Stimulated activated CD8-positive, alpha-beta memory T cell treated with anti-CD3 and anti-CD28 coated beads, Interleukin-12 subunit alpha, Interleukin-12 subunit beta, amount 100 ng/mL, for 4 hours (primary cell): ENCODE measurements around the gene DST.
"Not testable (repeated sequence)": the region's sequence is repeated elsewhere in the genome, so short reads cannot be mapped to it uniquely, and the experiment has no call there.

ENCODE experiments used
- DNase-seq: peaks from one replicate; pipeline ENCODE4 v3.0.0-alpha.2; 2020; ENCODE audit warnings: low read depth

DST gene

DNA sequence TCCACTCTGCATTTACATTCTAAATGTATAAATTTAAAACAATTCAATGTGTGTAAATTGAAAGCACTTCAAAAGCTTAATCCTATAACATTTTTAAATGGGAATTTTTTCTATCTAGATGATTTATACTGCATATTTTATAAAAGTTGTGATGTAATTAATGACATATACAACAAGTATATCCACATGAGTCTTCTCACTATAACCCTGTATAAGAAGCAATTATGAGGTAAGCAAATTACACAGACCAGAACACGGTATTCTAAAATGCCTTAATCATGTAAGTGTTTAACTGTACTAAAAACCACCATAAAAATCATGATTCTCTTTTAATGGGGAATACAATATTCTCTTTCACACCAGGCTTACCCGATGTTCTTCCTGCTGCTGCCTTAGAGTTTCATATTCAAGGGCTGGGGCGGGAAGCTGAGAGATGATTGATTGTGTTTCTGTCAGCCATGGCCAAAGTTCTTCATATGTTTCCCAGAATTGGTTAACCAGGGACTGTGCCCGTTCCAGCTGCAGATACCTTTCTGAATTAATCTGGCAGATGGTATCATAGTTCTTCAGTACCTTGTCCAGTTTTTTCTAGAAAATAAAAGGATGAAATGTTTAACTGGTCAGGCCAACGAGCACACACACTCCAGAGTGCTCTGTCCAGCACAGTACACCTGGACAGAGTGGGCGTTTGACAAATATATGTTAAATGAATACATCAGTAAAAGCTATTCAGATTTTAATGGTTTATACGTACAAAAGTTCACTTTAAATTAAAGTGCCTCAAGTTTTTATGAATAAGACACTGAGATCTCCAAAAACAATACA lies 127.4 kb downstream of the DST start:
- no peak for DNase-seq

DNA sequence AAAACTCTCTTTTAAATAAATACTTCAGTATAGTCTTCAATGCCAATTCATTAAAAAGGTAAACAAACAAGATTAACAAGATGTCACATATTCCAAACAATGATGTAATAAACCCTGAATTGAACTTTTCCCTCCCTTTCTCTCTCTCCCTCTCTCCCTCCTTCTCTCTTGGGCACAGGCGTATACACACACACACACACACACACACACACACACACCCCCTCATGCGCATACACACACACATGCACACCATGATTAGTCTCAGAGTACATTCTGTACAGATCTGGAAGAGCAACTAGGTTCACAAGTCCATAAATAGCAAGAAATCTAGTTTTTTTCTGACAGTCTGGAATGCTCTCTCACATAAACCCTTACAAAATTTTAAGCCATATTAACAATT lies 128.3 kb downstream of the DST start:
- DNase-seq, result no peak

DNA sequence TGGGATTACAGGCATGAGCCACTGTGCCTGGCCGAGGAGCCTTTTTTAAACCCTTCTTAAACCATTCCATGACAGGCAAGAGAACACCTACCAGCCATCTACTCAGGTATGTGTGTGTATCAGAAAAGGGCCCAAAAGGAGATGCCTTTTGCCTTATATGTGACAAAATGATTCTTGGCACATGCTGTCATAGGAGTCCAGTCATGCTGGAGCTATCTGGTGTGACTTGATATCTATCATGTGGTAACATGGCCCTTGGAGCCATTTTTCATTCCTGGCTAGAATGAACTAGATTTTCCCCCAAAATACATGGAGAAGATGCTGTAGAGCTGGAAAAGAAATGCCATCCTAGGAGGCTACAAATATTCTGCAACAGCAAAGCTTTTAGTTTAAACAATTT lies 129.1 kb downstream of the DST start:
- no peak for DNase-seq

DNA sequence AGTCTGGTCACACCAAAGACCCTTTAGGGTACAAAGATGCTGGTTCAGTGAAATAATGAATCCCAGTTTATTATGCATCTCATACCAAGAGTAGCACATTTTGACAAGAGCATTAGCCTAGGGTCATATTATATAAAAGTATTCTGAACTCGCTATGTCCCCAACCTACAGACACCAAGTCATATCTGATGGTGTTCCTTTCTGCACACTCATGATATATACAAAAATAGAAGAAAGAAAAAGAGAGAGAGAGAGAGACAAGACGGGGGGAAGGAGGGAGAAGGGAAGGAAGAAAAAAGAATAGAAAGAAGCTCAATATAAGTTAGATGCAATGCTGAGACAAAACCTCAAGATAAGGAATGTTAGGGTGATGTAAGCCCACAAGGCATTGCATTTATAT lies 131.1 kb downstream of the DST start:
- DNase-seq, result no peak

DNA sequence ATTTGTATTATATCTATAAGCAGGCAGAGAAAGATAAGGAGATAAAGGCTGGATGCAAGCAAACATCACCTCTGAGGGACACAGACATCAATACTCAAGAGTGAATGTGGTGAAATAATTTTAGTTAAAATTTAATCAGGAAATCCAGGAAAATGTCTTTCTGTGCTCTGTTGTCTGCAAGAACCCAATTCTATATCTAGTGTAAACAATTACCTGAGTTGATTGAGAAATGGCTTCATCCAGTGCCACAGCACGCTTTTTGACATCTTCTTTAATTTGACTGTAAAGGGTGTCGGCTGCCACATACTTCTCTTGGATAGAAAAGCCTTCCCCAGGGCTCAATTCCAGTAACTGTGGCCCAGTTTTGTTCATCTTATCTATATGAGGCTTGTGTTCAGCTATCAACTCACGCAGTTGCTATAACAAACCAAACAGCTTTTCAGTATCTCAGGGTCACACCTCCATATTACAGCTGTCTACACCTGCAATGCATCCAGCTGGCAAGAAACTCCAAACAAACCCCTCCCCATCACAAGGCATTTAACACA lies 131.6 kb downstream of the DST start:
- DNase-seq, result no peak

DNA sequence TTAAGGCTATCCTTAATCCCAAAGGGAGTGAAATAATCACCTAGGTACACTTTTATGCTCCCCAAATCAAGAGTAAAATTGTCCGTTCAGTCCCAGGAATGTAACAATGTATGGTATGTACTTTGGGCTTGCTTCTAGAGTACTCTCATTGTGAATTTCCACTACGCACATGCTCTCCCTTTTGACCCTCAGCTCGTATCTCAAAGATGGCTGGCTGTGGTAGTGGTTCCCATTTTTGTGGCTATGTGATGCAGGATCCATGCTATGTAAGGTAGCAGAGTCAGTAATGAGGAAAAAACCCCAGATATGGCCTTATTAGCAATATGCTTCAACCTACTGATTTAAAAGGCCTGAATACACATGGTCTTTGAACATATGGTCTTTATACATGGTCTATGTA lies 133.7 kb downstream of the DST start:
- DNase-seq, result no peak

DNA sequence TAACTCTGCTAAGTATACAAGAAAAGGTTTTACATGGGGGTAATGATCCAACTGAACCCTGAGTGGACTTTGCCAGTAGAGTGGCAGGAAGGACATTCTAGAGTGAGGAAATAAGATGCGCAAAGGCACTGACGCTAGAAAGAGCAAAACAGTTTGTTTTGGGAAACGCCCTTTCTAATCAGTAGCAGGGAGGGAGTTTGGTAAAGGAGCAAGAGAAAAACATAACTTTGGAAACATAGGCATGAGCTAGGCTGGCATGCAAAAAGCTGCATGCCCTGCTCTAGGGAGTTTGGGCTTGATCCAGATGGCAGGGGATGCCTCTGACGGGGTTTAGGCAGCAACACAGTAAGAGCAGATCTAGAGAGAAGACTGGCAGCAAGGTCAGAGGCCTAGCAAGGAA lies 135.2 kb downstream of the DST start:
- no peak for DNase-seq

DNA sequence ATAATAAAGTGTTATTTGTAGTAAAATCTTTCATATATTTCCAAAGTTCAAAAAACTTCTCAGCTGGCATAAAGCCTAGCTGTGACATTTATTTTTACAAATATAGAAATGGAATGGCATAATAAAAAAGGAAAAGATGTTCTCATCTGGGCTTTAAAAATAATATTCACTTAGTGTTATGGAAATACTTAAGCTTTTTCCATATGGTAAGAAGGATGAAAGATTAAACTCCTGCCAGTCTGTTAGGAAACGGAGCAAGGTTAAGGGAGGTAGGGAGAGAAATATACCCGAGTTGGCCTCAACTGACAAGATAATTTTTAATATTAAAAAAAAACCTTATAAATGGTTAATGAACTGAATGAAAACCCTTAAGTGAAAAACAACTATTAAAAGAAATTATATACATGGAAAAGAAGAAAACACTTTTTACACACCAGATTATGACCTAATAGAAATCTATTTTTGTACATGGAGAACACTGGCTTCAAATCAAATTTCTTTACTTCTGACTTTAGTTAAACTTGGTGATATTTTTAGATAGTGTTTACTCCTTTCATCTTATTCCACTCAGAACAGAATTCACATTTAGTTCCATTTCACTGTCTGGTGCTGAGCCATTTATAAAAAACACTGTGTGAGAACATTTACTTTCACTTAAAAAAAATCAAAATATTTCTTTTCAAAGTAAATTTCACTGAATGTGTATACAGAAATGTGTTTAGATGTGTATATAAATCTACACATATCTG lies 137.0 kb downstream of the DST start:
- no peak for DNase-seq

DNA sequence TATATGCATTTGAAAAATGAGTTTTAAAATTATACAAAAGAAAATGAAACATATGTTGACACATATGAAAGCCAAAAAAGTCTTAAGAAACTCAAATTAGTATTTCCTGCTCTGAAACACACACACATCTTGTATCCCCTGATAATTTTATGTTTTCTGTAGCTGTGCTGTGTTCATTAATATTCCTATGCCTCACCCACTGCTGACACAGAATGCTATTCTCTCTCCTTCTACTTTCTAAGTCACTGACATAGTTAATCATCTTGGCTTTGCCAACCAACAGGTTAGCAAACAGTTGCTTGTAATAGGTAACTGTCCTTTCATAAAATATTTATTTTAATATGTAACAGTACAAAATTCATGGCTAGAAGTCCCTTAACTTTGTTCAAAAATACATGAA lies 140.7 kb downstream of the DST start:
- no peak for DNase-seq

DNA sequence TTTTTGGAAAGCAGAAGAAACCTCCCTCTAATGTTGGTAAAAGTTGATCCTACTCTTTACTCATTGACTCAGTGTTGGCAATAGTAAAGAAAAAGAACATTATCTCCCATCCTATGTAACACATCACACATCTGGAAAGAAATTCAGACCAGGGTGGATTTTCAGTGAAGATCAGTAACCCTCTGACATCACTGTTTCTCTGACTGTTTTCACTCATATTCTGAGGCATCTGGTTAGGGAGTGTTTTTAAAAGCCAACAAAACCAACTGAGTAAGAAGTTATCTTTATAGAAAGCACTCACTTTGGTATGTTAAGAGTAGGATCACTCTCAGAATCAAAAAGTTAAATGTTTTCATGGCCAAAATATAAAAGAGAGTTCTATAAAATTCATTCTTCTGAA lies 143.6 kb downstream of the DST start:
- DNase-seq, result no peak

DNA sequence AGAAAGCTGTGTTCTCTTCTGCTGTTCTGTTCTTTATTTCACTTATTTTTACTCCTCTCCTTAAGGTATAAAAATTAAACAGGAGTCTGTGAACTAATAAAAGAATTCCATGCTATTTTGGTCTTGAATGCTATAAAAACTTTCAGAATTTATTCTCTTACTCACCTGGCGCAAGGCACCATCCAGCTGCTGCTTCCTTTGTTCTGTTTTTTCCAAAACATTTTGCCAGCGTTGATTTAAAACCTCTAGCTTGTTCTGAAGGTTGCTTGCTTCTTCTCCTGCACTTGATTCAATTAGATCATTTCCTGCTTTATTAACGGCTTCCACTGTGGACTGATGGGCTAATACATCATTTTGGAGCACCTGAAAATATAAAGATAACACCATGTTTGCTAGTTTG lies 145.0 kb downstream of the DST start:
- no peak for DNase-seq

DNA sequence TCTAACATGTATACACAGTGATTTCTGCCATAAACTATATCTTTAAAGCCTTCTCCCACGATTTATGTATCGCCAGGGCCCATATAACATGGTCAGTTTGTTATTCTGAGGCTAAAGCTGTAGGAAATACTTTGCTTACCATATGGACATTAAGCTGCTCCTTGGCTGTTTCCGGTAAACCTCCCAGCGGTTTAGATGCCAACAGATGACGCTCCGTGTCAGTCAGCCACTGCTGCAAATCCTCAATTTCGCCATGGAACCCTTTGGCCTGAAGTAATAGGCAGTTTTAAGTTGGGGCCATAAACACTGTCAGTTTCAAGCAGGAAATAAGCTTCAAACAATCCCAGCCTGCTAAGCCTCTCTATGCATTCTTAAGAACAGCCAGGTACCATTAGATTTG lies 145.4 kb downstream of the DST start:
- no peak for DNase-seq

DNA sequence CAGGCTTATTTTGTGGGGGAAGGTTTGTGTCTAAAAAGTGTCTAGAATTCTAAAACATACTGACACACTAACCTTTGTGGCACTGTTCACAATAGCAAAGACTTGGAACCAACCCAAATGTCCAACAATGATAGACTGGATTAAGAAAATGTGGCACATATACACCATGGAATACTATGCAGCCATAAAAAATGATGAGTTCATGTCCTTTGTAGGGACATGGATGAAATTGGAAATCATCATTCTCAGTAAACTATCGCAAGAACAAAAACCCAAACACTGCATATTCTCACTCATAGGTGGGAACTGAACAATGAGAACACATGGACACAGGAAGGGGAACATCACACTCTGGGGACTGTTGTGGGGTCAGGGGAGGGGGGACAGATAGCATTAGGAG lies 146.0 kb downstream of the DST start:
- not testable (repeated sequence) for DNase-seq

DNA sequence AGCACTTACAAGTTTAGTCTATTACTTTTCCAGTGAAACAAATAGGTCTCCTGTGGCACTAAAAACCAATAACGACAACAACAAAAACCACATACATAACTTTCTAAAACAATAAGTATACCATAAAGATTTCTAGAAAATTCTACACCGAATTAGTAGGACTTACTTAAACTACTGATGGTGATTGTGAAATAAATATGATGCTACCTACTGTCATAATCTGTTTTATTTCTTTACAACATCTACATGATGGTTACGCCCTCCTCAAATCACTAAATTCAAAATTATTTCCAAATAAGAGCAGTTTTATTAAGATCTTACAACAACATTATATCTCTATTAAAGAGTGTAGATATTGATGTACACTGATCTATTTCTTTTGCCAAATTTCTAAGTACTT lies 147.0 kb downstream of the DST start:
- DNase-seq, result no peak

DNA sequence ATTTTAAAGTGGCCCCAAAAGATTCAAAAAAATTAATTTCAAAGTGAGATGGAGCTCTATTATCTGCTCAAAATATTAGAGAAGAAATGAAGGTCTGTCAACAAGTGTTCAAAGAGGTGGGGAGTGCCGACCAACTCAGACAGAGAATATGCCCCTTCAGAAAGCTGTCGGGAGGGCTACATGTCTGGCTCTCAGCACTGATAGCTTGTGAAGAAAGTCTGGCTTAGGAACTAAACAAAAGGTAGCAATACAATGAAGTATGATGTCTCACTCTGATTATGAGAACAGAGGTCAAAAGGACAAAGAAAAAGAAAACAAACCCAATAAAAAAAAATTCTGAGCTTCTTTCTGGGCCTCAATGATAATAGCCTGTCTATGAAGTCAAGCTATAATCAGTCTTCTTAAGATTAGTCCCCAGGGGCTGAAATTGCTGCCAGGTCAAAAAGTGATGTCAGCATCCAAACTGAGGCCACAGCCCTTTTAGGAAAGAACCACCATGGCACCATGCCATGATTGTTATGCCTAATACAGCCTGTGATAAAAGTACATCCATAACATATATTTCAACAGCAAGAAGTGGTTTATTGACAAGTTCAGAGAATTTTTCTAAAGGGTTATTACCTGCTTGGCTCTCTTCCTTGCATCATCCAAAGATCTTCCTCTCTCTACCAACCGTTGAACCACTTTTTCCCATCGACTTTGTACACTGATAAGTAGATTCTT lies 150.9 kb downstream of the DST start:
- no peak for DNase-seq

DNA sequence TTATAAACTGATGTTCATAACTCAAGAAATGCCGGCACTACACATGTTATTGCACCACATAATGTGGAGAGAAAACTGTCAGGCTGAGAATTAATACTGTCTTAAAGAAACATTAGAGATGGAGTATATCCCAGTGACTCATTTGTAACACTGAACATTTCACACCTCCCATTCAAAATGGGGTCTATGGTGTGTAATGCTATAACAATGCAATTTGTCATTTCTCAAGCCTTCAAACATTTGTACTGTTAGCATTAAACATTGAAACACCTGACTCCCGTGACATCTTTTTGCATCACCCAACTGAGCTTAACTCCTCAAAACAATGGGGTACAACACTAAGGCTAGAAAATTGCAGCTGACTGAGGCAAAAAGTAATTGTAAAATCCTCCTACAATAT lies 151.7 kb downstream of the DST start:
- DNase-seq, result no peak

DNA sequence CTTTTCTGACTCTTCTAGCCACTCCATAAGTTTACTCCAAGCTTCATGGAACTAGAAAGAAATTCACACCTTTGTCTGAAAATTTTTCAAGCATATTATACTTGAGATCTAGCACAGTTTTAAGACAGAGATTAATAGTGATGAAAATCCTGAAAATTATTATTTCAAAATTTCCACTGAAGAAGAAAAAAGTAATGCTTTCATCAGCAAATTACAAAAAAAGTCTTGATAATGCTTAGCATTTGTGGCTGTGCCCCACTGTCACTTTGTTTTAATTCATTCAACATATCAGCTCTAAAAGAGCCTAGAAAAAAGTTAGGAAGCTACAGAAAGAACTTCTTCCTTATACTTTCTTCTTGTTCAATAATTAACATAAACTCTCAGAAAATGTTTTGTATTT lies 153.1 kb downstream of the DST start:
- no peak for DNase-seq

DNA sequence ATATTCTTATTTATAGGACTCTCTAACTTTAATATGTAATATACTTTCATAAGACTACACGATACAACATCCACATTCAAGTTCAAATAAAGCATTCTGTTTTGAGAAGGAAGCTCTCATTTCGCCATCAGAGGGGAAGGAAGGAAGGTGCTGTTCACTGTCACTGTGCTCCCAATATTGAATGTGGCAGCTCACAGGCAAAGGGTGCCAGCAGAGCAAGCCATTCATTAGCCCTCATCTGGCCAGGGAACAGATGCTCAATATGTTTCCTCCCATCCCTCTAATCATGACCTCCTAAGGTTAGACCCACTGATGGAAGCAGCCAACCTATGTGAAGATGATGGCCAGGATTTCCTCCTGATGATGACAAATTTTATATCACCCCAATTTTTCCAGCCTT lies 154.4 kb downstream of the DST start:
- no peak for DNase-seq

DNA sequence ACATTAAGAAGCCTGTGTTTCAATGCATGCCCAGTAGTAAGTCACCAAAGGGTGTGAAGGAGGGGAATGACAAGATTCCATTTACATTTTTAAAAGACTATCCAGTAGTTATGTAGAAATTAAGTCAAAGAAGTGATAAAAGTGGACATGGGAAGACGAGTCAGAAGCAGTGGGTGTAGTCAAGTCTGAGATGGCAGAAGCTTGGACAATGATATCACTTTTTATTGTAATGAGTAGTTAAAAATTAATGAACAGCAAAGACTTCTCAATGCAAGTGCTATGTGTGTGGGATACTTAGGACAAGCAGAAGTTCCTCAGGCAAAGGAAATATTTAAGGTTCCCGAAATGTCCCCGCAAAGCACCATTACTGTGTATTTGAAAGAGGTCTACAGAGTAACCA lies 156.0 kb downstream of the DST start:
- no peak for DNase-seq

DNA sequence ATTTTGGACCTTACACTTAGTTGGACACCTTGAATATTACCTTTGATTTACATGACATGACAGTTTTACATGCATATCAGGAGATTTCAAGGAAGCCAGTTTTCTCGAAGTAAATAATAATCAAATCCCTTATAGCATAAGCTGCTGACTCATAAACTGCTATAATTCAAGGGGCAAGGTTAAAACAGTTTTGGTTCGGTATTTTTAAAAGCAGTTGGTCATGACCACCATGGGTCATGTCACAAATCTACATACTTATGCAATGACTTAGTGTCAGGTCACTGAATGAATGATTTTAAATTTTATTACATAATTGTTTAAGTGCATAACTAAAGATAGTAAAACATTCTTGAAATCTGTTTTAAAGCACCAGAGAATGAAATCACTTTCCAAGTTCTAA lies 158.0 kb downstream of the DST start:
- DNase-seq, result no peak

DNA sequence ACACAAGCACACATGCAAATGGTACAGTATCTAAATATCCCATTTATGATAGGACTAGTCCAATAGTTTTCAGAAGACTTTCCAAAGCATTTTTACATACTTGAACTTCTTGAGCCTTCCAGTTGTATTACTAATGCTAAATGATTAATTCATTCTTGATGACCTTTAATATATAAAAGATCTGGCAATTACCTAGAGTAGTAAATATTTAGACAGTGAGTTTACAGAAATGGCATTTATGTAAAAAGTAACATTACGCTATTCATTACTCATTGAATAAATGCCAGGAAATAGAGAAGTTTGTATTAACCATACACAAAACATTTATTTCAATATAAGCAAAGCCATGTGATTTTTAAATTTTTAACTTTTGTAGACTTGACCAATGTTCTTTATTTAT lies 158.8 kb downstream of the DST start:
- no peak for DNase-seq

DNA sequence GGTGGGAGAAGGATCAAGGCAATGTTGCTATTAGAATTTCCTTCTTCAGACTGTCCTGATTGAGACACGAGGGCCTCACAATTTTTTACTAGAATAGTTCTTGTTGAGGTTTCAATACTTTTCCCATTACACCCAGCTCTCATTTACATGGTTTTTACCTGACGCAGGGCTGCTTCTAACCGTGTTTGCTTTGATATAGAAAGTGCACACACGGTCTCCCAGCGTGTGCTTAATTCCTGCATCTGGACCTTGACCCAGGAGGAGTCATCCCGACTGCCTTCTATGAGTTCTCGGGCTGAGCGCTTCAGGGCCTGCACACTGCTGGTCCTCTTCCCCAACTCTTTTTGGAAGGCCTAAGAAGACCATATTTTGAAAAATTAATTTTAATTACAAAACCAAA lies 160.2 kb downstream of the DST start:
- DNase-seq, result no peak

DNA sequence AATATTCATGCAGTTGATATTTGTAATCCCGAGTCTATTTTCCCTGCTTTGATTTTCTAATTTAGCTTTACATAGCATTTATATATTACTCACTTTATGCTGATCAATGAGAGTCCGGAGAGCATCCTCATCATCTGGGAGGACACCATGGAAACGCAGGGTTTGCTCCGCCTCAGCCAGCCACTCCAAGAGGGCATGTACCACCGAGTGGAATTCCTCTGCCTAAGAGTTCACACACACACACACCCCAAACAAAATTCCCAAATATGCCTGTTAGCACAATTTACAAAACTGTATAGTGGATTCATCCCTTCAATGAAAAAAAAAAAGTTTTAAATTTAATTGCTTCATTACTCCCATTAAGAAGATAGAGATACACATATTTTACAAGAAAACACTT lies 160.7 kb downstream of the DST start:
- DNase-seq, result no peak
